A549 (cell line): ENCODE measurements around the gene FBXW5.

Experiments
- CEBPB ChIP-seq, 2 experiments: fragments of >200 bp in 1 of 2; sonication (Bioruptor Twin) in 1 of 2; formaldehyde crosslinking in 1 of 2; IDR thresholded peaks; 2 replicates each; pipeline ENCODE4 v1.6.1; 2012 to 2016
- CTCF ChIP-seq: fragments of >200 bp; sonication (Bioruptor Twin); formaldehyde crosslinking; IDR thresholded peaks from 3 replicates; pipeline ENCODE4 v1.5.1; 2016
- FOXS1 ChIP-seq: fragments of 250-450 bp; sonication (Bioruptor Pico); IDR thresholded peaks from 2 replicates; pipeline ENCODE4 v1.5.0; 2020; ENCODE audit warnings: mild to moderate bottlenecking, moderate library complexity
- JUN ChIP-seq, 2 experiments: fragments of >200 bp; sonication (Bioruptor Twin); formaldehyde crosslinking; IDR thresholded peaks; 2 replicates in 1 of 2; 3 replicates in 1 of 2; pipeline ENCODE4 v1.6.1; 2016 to 2017
- MAX ChIP-seq: IDR thresholded peaks from 2 replicates; pipeline ENCODE4 v1.6.1; 2012
- MAZ ChIP-seq: fragments of 150-350 bp; IDR thresholded peaks from 2 replicates; pipeline ENCODE4 v1.6.1; 2014; ENCODE audit warnings: antibody characterized with exemption, low read depth, low read length, borderline replicate concordance
- NR3C1 ChIP-seq: fragments of >200 bp; sonication (Bioruptor Twin); formaldehyde crosslinking; IDR thresholded peaks from 3 replicates; pipeline ENCODE4 v1.6.1; 2017
- POLR2A ChIP-seq: IDR thresholded peaks from 2 replicates; pipeline ENCODE4 v1.6.1; 2012; ENCODE audit warnings: mild to moderate bottlenecking, low read length
- RAD21 ChIP-seq, 2 experiments: fragments of >200 bp in 1 of 2; sonication (Bioruptor Twin) in 1 of 2; formaldehyde crosslinking in 1 of 2; IDR thresholded peaks in 1 of 2; conservative IDR thresholded peaks in 1 of 2; 2 replicates in 1 of 2; 3 replicates in 1 of 2; pipeline ENCODE4 v1.6.1; 2012 to 2018; ENCODE audit warnings: inconsistent platforms in 1 of 2
- RNF2 ChIP-seq: fragments of 200-600 bp; sonication (generic); IDR thresholded peaks from 2 replicates; pipeline ENCODE4 v1.6.1; 2016; ENCODE audit warnings: low read depth, mild to moderate bottlenecking, antibody characterized with exemption, moderate library complexity, borderline replicate concordance
- SREBF2 ChIP-seq: fragments of 450-650 bp; IDR thresholded peaks from 2 replicates; pipeline ENCODE4 v1.6.1; 2014; ENCODE audit warnings: mild to moderate bottlenecking, moderate library complexity

- TF ChIP-seq MAZ (no peak), NR3C1 (no peak), JUN (IDR thresholded peaks at IDR 0.05) (no peak), CTCF (no peak), CEBPB (IDR thresholded peaks at IDR 0.05) (no peak), FOXS1 (CRISPR knock-in tag) (no peak), RAD21 (conservative IDR thresholded peaks at IDR 0.05 in 1 of 2, IDR thresholded peaks at IDR 0.05 in 1 of 2) (no peak), MAX (no peak), POLR2A (no peak), SREBF2 (no peak), RNF2 (no peak)
Observed at GRCh38 chr9:136952876-136953770, 8.6 kb upstream of the FBXW5 start.
